HCEC 1CT (cell line): ENCODE data around the gene SEC14L3.

Experiments used
- DNase-seq: peaks from one replicate; pipeline ENCODE4 v3.0.0-alpha.2; 2017

SEC14L3 gene

DNA sequence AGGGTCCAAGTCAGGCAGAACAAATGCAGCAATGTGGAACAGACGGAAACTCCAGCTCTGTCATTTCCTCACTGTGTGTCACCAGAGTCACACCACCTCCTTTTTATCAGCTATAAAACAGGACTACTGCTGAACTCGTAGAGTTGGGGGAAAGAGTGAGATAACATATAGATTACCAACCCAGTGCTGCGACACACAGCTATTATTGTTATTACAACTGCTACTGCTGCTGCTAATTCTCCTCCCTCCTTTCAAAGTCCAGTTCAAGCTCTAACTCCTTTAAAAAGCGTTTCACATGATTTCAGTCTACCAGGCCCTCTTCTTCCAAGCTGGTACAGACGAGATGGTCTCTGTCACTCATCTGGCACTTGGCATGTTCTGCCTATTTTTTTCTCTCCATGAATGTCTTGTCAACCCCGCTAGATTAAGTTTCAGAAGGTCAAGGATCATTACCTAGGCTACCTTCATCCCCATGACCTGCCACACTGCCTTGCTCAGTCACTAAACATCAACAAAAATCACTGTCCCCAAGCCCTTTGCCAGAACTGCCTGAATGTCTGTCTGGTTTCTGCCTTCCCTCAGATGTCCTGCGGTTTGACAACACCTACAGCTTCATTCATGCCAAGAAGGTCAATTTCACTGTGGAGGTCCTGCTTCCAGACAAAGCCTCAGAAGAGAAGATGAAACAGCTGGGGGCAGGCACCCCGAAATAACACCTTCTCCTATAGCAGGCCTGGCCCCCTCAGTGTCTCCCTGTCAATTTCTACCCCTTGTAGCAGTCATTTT lies 49.9 kb downstream of the SEC14L3 start:
- DNase-seq: no peak

DNA sequence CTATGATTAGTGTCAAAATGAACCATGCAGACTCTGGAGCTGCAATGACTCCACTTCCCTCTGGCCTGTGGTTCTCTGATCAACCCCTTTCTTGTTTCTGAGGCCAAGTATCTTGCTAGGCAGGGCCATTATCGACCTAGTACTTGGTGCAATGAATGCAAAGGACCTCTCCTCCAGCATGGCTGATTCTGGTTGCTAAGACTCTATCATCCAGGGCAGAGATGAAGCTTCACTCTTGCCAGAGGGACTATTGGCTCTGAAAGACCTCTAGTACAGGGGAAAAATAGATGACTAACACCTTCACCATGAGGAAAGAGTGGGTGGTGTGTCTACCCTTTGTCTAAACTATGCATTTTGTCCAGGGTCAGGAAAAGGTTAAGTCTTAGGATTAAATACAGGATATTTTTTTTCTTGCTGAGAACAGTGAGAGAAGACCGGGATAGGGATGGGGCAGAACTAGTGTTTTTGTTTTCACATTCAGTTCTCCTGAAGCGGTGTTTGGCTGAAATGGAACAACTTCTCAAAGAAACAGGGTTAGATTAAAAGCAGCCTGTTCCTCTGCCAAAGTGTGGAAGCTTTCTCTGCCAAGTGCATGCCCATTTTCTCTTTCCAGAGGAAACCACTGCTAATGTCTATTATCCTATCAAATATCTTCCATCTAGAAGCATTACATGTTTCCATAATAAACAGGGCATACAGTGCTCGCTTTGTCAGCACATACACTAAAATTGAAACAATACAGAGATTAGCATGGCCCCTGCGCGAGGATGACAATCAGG lies 51.3 kb downstream of the SEC14L3 start:
- peak; percentile 92 for DNase-seq

DNA sequence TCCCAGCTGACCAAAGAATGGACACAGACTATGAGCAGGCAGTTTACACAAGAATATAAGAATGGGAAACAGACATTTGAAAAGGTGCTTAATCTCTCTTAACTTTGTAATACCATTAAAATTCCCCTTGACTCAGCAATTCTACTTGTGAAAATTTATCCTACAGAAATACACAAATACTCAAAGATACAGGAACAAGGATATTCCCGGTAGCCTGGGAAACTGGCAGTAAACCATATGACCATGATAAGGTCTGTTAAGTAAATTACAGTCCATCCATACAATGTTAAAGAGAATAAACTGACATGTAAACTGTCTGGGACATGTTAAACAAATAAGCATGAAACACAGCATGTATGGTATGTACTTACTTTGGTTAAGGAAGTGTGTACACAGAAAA lies 55.0 kb downstream of the SEC14L3 start:
- no peak for DNase-seq

DNA sequence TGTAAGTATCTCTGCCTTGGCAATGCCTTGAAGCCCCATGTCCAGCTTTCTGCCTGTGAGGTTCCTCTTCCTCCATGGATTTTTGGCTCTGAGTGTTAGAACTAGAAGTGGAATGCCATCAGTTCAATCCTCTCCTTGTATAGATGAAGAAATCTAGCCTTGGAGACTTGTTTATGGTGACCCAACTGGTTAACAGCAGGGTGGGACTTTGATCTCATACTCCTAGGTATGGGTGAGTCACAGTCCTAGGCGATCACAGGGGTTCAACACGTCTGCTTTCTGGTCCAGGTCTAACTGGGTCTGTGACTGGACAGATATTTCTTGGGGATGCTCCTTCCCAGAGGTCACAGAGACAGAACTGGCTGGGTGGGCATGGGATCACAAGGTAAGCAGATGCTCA lies 55.4 kb downstream of the SEC14L3 start:
- DNase-seq: no peak

DNA sequence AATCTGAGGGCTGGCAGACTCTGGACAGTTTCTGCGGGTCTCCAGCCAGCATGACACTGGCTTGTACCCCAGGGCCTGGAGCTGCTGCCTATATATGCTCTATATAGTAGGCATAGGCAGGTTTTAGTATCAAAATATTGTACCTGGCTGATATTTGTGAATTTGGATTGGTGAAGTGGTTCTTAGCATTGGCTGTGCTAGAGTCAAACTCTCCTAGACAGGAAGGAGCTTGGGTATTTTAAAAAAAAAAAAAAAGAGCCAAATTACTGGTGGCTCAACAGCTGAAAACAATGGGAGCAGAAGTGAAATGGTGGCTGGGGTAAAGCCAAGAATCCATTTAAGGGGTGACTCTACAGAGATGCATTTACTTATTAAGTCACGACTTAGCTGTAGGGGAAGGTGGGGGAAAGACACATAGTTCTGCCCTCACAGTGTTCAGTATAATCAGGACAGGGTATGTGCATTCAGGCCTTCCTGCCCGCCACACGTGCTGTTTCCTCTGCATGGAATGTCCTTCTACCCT lies 57.2 kb downstream of the SEC14L3 start:
- DNase-seq: no peak

DNA sequence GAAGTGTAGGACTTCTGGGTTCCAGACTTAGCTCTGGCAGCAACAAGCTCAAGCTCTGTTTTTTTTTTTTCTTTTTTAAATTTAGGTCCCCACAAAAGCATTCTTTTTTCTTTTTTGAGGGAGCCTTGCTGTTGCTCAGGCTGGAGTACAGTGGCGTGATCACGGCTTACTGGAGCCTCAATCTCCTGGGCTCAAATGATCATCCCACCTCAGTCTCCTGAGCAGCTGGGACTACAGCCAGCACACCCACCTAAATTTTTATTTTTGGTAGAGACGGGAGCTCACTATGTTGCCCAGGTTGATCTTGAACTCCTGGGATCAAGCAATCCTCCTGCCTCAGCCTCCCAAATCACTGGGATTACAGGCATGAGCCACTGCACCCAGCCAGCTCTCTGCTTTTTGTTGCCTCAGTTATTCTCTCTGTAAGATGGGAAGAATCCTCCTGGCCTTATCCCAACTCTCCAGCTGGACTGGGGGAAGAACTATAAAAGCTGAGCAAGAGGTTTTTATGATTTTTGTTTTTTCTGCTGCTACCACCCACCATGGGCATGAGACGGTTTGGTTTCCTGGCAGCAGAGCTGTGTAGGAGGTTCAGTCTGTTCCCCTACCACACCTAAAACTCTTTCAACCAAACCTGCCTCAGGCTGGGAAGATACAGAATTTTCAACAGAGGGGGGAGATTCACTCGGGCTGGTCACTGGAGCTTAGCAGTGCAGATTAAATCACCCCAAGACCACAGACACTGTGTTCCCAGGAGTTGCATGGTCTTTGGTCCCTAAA lies 57.9 kb downstream of the SEC14L3 start:
- DNase-seq: no peak

DNA sequence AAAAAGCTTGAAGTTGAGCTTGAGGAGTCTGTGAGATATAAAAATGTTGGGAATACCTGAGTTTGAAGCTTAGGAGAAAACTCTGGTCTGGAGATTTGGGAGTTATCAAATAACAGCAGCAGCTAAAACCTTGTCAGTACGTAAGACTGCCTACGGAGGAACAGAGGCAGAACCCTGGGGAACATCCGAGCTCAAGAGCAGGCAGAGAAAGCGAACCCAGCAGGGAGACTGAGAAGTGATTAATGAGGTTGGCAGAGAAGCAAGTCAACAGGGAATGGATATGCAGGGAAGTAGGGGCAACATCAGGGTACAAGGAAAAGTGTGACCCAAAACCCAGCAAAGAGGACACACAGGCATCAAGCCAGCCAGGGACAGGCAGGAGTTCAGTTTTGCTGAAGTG lies 58.8 kb downstream of the SEC14L3 start:
- DNase-seq: no peak

DNA sequence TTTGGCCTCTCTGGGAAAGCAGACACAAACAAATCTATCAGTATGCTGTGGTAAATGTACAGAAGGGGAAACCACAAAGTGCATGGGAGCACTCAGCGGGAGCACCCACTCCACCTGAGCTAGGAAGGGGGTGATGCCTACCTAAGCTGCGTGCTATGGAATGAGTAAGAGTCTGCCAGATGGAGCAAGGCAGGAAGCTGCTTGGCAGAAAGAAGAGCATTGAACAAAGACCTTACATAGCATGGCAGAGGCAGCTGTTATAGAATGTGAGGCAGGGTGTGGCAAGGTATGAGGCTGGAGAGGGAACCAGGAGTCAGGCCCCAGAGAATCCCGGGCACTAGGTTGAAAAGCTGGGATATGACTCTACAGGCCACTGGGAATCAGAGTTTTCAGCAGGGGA lies 60.0 kb downstream of the SEC14L3 start:
- DNase-seq: no peak
